ENCODE results near the gene ABR.

- TF ChIP-seq EZH2 (optimal IDR thresholded peaks at IDR 0.05; ENCODE audit: low read depth, low read length) (no peak), CTCF (IDR thresholded peaks at IDR 0.05; ENCODE audit: low read length) (no peak), EZH2phosphoT487 (IDR thresholded peaks at IDR 0.05; ENCODE audit: low read length) (no peak)
Measured at GRCh38 chr17:1108478-1108764, 71.4 kb downstream of the ABR start.

All from MM.1S (cell line).